Fibroblast of pulmonary artery (primary cell): ENCODE results near the gene STPG3.

Experiments
- DNase-seq: peaks from one replicate; pipeline ENCODE4 v3.0.0-alpha.2; 2010; ENCODE audit warnings: low read depth
- H3K4me3 ChIP-seq: replicated peaks from 2 replicates; pipeline ENCODE4 v1.5.1; 2011; ENCODE audit warnings: low read depth, mild to moderate bottlenecking, control low read depth, low read length, moderate library complexity
- TF ChIP-seq, protein P1 (sequence below): IDR thresholded peaks from 2 replicates; pipeline ENCODE4 v1.5.1; 2011; ENCODE audit warnings: mild to moderate bottlenecking, control low read depth, low read length, inconsistent platforms; ENCODE audit errors: missing control alignments

STPG3 gene

DNA sequence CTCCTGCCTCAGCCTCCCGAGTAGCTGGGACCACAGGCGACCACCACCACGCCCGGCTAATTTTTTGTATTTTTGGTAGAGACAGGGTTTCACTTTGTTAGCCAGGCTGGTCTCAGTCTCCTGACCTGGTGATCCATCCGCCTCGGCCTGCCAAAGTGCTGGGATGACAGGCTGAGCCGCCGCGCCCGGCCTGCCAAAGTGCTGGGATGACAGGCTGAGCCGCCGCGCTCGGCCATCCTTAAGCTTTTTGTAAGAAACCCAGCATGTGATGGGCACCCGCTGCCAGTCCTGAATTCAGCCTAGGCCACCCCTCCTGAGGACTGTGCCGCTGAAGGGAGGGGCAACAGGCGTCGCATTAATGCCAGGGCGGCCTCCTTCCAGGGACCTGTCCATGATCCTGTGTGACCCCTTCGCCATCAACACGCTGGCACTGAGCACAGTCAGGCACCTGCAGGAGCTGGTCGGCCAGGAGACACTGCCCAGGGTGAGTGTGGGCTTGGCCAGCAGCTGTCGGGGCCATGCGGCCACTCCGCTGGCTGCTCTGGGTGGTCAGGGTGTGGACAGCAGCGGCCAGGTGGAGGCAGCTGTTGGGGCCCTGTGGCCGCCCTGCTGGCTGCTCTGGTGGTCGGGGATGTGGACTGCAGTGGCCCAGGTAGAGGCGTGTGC is 14.5 kb downstream of the STPG3 start:
- TF ChIP-seq, protein P1, sequence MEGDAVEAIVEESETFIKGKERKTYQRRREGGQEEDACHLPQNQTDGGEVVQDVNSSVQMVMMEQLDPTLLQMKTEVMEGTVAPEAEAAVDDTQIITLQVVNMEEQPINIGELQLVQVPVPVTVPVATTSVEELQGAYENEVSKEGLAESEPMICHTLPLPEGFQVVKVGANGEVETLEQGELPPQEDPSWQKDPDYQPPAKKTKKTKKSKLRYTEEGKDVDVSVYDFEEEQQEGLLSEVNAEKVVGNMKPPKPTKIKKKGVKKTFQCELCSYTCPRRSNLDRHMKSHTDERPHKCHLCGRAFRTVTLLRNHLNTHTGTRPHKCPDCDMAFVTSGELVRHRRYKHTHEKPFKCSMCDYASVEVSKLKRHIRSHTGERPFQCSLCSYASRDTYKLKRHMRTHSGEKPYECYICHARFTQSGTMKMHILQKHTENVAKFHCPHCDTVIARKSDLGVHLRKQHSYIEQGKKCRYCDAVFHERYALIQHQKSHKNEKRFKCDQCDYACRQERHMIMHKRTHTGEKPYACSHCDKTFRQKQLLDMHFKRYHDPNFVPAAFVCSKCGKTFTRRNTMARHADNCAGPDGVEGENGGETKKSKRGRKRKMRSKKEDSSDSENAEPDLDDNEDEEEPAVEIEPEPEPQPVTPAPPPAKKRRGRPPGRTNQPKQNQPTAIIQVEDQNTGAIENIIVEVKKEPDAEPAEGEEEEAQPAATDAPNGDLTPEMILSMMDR, result no peak
- no peak overlapping the region for H3K4me3 ChIP-seq
- no peak for DNase-seq

DNA sequence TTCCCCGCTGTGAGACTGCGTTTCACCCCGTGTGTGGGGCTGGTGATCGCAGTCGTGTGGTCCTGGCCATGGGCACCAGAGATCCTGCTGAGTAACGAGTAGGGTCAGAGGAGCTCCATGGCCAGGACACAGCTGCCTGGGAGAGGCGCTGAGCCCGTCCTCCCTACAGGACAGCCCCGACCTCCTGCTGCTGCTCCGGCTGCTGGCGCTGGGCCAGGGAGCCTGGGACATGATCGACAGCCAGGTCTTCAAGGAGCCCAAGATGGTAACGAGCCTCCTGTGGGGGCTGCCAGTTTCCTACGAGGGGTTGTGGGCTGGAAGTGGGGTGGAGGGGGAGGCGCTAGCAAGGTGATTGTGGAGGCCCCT is 15.1 kb downstream of the STPG3 start:
- TF ChIP-seq, protein P1, result no peak
- no peak overlapping the region for H3K4me3 ChIP-seq
- DNase-seq, result no peak

DNA sequence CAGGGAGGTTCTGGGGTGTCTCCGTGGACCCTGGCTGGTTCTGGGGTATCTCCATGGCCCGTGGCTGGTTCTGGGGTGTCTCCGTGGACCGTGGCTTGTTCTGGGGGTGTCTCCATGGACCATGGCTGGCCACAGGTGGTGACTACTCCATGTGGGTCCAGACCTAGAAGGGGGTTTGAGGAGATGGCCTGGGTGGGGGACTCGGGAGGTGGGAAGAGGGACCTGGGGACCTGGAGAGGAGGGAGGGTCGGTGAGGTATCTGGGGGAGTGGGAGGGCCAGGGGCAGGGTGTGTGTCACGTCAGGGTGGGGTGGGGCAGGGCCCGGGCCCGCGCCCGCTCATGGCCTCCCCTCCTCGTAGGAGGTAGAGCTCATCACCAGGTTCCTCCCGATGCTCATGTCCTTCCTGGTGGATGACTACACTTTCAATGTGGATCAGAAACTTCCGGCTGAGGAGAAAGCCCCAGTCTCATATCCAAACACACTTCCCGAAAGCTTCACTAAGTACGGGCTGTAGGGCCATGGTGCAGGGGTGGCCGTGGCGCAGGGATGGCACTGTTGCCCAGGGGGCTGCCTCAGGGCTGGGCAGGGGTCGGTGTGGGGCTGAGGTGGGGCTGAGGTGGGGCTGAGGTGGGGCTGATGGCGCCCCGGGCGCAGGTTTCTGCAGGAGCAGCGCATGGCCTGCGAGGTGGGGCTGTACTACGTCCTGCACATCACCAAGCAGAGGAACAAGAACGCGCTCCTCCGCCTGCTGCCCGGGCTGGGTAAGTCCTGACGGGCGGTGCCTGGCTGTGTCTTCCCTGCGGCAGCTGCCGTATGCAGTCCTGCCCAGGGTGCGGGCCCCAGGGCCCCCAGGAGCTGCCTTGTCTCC is 15.7 kb downstream of the STPG3 start:
- TF ChIP-seq, protein P1, result no peak
- no peak for DNase-seq
- H3K4me3 ChIP-seq, result no peak overlapping the region

DNA sequence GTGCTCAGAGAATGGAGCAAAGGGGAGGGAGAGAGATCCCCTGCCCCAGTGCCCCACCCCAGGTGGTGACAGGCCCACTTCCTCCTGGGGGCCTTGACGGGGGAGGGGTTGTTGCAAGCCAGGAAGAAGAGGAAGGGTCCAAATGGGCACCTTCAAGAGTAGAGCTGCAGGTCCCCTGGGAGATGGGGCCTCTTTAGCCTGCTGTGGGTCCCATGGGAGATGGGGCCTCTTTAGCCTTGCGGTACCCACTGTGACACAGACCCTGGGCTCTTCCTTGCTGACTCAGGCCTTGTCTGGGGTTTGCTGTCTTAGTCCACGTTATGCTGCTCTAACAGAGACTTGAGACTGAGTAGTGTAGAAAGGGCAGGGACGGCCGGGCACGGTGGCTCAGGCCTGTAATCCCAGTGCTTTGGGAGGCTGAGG is 16.9 kb downstream of the STPG3 start:
- TF ChIP-seq, protein P1, result no peak
- DNase-seq, result no peak
- H3K4me3 ChIP-seq, result no peak overlapping the region

DNA sequence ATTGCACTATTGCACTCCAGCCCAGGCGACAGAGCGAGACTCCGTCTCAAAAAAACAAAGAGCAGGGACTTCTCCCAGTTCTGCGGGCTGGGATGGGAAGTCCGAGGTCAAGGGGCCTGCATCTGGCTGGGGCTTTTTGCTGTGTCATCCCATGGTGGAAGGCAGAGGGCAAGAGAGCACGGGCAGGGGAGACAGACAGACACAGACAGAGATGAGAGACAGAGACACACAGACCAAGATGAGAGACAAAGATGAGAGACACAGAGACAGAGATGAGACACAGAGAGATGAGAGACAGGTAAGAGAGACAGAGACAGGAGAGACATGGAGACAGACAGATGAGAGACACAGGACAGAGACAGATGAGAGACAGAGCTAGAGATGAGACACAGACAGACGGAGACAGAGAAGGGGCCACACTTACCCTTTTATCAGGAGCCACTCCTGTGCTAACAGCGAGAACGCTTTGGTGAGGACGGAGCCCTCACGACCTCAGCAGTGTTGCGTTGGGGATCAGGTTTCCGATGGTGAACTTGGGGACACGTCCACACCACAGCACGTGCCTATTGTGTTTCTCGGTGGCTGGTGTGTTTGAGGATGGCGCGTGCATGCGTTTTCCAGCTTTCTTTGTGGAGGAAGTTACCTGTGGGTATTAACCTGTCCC is 17.6 kb downstream of the STPG3 start:
- no peak for DNase-seq
- TF ChIP-seq, protein P1, result no peak
- no peak overlapping the region for H3K4me3 ChIP-seq

DNA sequence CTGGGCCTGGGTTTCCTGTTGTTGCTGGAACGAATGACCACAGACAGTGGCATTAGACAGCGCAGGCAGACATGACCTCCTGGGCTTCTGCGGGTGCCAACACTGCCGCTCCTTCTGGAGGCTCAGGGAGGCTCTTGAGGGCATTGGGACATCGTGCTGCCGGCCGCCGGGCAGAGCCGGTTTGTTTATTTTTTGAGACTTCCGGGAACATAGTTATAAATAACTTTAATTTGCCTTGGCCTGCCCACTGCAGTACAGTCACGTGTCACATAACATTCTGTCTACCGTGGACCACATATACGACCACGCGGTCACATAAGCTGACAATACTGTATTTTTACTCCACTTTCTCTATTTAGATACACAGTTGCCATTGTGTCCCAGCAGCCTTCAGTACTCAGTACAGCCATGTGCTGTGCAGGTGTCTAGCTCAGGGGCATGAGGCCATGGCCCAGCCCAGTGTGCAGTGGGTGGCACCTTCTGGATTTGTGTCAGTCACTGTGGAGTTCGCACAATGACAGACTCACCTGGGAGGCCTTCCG is 18.2 kb downstream of the STPG3 start:
- DNase-seq, result no peak
- TF ChIP-seq, protein P1, result no peak
- no peak overlapping the region for H3K4me3 ChIP-seq
